ENCODE results near the gene NLRC5.
"Not testable (repeated sequence)": the region's sequence is repeated elsewhere in the genome, so short reads cannot be mapped to it uniquely, and the experiment has no call there.

Gene NLRC5

DNA sequence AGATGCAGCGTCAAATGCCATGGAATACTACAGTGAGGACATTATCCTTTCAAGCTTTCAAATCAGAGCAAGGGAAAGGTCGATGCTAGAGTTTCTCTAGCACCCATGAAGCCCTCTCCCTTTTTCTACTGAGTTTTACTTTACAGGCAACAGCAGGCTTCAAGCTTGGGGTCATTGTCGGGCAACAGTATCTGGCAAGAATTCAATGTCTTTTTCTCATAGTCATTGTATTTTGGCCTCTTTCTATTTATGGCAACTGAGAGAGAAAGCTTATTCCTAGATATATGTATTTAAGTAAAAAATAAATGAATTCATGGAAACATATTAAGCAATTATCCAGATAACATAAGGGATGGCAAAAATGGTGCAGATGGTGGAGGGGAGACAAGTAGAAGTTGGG lies 28.0 kb upstream of the NLRC5 start:
- DNase-seq: no peak

DNA sequence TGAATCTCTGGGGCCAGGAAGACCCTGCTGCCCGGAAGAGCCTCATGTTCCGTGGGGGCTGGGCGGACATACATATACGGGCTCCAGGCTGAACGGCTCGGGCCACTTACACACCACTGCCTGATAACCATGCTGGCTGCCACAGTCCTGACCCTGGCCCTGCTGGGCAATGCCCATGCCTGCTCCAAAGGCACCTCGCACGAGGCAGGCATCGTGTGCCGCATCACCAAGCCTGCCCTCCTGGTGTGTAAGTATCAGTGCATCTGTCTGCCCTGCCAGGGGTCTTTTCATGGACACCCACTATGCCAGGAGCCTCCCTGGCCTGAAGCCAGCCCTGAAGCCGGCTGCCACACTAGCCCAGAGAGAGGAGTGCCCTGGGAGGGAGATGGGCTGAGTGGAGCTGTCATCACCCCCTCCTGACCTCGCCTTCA lies 27.5 kb upstream of the NLRC5 start, which contains the start of gene CETP:
CETP (plus strand) TSS at position 100 of the 431 bp plus-strand sequence; CDS start at position 130, 30 bp downstream.
- no peak for DNase-seq

DNA sequence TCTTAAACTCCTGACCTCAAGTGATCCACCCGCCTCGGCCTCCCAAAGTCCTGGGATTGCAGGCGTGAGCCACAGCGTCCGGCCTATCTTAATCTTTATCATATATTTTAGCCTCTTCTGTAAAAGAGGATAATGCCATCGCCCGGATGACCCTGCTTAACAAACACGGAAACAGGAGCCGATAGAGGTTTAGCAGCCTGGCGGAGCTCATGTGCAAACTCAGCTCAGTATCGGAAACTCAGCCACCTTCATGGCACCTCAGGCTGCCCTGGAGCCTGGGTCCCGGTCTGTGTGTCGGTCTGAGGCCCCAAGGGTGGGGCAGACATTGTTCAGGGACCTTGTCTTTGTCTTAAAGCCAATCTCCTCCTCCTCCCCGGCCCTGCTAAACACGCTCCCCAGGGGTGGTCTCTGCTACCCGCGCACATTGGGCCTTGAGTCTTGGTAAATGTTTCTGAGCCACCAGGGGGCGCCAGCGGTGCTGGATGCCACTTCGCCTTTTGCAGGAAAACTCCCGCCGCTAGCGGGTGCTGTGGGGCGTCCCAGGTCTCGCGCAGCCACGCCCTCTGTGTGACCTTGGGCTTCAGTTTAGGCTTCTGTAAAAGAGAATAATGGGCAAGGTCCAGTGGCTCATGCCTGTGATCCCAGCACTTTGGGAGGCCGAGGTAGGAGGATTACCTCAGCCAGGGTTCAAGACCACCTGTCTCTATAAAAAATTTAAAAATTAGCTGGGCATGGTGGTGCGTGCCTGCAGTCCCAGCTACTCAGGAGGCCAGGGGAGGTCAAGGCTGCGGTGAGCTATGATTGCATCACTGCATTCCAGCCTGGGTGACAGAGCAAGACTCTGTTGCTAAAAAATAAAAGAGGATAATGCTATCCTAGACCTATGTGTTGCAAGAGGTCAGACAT lies 24.9 kb upstream of the NLRC5 start:
- DNase-seq: peak; percentile 91

DNA sequence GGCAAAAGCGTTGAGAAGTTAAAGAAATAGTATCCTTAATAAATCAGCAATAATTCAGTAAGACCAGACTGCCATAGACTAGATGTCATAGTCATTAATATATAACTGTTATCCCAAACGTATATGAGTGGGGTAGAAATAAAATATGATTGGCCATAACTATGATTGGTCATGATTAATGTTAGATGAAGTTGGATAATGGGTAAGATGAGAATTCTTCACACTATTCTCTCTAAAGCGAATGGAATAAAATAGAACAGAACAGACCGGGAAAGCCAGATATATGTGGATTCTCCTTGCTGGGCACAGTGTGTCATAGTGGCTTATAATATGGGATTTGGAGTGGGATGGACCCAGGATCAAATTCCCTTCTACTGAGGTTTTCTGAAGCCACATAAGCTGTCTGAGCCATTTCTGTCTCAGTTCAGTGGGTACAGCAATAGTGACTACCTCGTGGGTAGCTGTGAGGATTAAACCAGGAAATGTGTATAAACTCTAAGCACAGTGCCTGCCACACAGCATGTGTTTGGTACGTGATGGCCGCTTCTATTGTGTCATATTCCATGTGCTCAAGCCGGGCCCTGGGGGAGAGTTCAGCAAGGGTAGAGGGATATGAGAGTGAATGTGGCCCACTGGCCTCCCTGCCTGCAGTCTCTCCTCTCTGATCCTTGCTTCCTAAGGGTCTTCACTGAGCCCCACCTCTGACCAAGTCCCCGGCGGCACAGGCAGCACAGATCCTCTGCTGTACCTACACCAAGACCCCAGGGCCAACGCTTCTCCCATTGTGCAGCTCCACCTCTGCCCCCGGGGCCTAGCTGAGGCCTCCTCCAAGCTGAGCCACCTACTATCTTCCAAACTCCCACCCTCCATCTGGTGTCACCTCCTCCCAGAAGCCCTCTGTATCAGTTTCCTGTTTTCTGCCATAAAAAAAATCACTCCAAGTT lies 23.9 kb upstream of the NLRC5 start:
- DNase-seq: no peak

DNA sequence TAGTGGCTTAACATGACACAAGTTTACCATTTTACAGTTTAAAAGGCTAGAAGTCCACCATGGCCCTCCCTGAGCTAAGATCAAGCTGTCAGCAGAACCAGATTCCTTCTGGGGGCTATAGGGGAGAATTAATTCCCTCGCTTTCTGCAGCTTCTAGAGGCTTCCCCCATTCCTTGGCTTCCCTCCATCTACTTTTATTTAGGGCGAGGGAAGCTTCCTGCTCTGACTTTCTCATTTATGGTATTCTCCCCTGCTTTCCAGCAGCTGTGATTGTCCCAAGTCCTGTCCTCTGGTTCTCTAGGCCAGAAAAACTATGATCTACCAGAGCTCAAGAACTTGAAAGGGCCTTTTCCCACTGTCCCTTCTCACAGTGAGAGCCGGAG lies 23.3 kb upstream of the NLRC5 start:
- no peak for DNase-seq

DNA sequence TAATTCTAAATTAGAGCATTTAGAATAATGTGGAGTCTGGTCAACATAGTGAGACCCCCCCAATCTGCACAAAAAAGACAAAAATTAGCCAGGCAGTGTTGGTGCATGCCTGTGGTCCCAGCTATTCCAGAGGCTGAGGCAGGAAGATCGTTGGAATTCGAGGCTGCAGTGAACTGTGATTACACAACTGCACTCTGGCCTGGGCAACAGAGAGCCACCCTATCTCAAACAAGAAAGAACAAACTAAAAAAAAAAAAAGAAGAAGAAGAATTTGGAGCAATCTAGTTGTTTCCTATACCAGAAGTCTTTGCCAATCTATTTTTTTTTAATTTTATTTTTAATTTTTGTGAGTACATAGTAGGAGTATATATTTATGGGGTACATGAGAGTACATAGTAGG lies 21.6 kb upstream of the NLRC5 start:
- DNase-seq: no peak

DNA sequence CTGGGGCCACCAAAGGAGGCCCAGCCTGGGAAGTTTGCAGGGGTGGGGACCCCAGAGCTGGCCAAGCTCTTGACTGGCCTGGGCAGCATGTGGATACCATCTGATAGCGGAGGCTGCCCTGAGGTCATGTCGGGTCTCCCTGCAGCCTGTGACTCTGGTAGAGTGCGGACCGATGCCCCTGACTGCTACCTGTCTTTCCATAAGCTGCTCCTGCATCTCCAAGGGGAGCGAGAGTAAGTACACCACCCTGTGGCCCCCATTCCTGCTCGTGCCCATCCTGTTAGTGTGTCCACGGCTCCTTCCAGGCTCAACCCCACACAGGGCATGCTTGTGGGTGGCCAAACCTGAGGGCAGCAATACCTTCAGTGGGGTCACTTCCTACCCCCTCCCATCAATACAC lies 19.6 kb upstream of the NLRC5 start:
- no peak for DNase-seq

DNA sequence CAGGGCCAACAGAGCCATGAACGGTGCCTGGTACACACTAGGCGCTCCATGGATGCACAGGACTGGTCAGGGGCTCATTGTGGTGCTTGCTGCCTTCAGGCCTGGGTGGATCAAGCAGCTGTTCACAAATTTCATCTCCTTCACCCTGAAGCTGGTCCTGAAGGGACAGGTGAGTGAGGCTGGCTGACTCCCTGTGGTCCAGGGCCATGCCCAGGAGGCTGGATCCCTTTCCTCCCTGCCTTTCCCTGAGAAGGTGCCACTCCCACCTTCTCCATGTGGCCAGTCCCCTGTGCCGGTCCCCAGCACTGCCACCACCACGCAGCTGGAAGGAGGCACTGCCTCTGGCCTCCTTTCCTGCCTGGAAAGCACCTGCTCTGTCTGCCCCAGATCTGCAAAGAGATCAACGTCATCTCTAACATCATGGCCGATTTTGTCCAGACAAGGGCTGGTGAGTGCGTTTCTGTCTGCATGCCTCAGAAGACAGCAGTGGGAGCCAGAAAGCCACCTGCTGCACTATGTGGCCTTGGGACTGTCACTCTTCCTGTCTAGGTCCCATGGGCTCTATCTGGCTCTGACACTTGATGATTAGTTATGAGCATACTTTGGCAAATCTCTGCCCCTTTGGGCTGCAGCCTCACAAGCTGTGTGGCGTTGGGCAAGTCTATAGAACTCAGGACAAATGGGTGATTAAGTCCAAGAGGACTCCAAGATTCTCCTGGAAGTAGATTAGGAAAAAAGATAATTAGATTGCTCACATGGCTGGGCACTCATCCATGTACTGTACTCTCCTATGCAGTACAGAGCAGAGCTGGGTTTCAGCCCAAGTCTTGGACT lies 18.2 kb upstream of the NLRC5 start:
- DNase-seq: no peak

DNA sequence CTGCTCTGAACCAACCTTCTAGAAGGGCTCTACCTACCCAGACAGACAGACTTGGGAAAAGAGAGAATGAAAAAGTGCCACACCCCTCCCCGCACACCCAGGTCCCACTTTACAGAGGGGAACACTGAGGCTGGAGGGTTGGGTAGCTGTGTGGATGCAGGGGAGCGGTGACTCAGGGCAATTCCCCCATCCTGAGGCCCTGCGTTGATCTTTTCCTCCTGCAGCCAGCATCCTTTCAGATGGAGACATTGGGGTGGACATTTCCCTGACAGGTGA lies 17.7 kb upstream of the NLRC5 start:
- DNase-seq: no peak

DNA sequence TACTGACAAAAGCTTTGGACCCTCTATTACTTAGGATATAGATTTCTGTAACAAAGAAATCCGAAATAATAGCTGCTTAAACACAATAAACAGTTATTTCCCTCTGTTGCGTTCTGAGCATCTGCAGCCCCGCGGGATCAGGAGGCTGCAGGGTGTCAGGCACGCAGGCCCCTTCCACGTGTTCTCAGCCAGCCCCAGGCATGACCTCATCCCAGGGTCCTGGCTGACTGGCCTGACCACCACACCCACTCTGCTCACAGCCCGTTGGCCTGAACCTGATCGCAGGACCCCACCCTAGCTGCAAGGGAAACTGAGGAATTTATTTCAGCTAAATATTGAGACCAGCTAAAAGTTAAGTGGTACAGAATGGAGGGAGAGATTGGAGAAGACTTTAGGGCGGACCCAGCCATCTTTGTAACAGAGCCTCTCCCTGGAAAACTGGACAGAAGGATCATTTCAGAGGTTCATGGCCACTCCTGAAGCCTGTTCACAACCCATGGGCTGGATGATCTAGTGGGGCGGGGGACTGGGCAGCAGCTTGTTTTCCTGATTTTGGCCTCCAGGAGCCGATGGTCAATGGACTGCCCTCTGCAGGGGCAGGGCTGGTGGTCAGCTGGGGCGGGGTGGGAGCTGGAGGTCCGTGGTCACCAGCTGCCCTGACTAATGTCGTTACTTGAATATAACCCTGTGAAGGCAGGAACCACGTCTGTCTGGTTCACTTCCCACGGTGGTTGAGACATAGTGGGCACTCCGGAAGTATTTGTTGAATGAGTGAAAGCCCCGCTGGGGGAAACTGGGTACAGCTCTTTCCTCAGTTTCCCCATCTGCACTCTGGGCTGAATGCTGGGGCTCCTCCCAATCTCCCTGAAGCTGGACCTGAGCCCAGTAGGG lies 16.7 kb upstream of the NLRC5 start:
- DNase-seq: no peak

DNA sequence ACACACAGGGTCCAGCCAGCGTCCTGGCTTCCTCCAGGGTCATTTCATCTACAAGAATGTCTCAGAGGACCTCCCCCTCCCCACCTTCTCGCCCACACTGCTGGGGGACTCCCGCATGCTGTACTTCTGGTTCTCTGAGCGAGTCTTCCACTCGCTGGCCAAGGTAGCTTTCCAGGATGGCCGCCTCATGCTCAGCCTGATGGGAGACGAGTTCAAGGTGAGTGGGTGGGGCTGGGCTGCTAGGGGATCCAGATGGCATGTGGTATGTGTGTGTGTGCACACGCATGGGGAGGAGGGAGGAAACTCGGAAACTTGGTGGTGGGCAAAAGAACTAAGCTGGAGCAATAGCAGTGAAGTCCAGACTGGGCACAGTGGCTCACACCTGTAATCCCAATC lies 16.1 kb upstream of the NLRC5 start:
- DNase-seq: no peak

DNA sequence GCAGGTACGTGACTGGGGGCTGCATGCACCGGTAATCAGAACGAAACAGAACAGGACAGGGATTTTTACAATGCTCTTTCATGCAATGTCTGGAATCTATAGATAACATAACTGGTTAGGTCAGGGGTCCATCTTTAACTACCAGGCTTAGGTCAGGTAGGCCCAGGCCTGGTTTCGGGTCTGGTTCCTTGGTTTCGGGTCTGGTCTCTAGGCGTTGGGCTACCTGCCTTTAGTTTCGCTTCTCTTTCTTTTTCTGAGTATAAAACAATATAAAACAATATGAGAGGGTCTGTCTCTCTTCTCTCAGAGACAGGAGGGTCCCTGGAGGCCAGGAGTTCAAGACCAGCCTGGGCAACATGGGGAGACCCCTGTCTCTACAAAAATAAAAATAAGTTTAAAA lies 15.5 kb upstream of the NLRC5 start:
- not testable (repeated sequence) for DNase-seq

DNA sequence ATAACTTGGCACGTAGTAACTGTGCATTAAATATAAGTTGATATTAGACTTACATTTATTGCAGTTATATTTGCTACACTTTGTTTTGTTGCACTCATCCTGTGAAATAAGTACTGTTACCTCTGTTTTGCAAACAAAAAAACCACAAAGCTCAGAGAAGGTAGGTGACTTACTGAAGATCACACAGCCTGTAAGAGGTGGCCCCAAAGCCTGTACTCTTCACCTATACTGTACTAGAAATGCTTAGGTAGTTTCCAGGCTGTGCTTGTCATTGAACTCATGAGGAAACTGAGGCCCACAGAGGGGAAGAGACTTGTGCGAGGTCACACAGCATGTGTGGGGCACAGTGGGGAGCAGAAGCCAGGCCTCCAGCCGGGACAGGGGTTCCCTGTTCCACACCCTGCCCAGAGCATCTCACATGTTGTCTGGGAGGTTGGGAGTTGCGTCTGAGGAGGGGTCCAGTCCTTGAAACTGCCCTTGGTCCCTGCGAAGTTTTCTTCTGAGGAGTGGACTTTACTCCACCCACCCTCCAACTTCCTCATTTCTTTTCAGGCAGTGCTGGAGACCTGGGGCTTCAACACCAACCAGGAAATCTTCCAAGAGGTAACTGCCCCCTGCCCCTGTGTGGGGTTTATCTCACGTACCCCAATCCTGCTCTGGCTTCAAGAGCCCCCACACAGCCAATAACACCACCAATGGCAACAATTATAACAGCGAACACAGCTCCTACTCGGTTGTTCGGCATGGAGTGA lies 14.6 kb upstream of the NLRC5 start:
- DNase-seq: no peak

DNA sequence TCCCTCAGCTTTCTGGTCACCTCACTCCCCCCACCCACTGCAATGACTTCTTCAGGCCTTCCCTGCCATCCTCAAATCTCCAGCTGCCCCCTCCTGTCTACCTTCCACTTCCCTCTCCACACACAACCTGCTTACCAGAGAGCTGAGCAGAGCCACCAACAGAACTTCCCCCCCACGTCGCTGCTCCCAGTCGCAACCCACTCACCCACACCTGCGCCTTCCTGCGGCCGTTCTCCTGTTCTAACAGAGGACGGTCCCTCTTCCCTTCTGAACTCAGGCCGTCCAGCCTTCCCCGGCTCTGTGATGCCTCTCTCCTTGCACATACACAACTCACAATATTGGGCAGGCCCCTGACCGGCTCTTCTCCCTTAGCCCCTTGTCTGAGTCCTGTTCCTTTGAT lies 13.6 kb upstream of the NLRC5 start:
- DNase-seq: no peak

DNA sequence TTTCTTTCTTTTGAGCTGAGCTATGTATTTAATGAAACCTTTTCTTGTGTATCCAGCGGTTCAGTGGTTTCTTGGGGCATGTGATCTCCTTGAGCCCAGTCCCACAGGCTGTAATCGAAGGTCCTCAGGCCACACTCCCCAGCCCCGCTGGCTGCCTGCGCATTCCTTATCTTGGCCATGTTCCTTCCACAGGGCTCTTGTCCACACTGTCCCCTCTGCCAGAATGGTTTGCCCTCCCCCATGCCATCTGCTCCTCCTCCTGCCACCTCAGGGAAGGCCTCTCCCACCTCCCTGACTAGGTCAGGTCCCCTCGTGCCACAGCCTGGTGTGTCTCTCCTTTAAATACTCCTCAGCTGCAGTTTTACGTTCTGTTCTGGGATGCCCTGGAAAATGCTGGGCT lies 12.1 kb upstream of the NLRC5 start:
- DNase-seq: peak; percentile 66

DNA sequence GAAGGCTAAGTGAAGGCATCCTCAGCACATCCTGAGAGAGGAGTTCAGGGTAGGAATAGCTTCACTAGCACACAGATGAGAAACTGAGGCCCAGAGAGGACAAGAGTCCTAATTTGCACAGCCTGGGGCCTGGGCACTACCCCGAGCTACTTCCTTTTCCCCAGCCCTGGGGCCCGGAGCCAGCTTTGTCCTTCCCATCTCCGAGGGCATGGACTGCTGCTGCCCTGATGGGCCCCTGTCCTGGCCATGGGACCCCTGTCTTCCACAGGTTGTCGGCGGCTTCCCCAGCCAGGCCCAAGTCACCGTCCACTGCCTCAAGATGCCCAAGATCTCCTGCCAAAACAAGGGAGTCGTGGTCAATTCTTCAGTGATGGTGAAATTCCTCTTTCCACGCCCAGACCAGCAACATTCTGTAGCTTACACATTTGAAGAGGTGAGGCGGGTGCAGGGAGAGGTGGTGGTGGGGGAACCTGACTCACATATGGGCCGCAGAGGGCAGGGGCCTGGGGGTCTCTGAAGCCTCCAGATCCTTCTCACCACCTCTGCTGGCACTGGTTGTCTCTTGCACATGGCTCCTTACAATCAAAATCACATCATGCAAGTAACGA lies 11.4 kb upstream of the NLRC5 start:
- no peak for DNase-seq

DNA sequence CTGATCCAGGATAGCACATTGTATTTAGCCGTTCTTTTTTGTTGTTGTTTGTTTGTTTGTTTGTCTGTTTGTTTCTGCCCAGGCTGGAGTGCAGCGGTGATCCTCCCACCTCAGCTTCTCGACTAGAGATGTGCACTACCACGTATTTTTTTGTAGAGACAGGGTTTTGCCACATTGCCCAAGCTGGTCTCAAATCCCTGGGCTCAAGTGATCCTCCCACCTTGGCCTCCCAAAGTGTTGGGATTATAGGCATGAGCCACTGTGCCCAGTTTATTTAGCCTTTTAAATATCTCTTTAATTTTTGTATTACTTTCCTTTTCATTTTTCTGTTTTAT lies 9.2 kb upstream of the NLRC5 start:
- no peak for DNase-seq

DNA sequence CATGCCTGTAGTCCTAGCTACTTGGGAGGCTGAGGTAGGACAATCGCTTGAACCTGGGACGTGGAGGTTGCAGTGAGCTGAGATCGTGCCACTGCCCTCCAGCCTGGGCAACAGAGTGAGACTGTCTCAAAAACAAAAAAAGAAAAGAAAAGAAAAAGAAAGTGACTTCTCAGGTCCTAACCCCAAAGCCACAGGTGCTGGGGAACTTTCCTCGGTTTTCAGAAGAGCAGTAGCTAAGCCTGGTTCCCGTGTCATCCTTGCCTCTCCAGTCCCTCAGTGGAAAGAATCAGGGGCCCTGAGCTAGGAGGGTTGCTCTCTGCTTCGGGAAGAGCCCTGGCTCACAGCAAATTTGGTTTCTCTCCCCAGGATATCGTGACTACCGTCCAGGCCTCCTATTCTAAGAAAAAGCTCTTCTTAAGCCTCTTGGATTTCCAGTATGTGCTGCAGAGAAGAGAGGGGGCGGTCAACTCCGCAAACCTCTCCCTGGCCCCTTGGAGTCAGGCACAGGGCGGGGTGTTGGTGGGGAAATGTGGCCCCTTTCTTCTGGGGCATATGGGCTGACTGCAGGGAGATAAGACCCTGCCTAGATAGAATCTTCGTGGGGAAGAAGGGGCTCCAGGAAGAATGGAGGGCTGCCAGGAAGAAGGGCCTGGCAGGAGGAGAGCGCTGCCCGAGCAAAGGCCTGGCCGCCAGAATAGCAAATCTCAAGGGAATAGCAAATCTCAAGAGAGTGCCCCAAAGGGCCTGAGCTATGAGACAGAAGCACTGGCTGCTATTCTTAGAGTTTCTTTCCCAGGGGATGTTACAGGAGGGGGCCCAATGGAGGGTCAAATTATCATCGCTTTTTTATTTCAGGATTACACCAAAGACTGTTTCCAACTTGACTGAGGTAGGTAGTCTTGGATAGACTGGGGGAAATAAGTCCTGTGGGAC lies 8.3 kb upstream of the NLRC5 start:
- no peak for DNase-seq

DNA sequence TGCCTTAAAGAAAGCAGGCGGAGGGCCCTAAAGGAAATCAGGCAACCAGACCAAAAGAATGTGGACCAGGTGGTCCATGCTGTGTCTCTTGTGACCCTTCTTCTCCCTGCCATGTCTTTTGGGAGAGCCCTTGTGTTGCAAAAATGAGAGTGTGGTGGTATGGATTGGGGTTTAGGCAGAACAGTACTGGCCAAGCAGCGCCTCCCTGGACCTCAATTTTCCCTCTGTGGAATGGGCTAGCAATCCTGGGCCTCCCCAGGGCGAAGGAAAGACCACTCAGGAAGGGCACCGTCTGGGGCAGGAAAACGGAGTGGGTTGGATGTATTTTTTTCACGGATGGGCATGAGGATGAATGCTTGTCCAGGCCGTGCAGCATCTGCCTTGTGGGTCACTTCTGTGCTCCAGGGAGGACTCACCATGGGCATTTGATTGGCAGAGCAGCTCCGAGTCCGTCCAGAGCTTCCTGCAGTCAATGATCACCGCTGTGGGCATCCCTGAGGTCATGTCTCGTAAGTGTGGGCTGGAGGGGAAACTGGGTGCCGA lies 7.6 kb upstream of the NLRC5 start:
- no peak for DNase-seq

DNA sequence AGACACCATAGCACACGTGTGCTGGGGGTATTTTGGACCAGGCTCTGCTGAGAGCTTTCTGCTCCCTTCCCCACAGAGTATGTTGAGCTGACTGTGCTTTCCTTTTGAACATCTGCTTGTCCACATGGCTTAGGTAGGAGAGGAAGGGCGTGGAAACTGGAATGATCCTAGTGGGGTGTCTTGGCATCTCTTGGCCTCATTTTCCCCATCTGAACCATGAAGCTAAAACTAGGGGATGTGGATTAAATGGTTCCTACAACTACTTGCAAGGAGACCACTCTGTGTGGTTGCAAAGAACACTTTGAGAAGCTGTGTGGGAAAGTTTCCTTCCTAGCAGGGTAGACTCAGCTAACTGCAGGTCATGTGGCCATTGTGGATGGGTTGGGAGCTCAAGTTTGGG lies 6.7 kb upstream of the NLRC5 start:
- no peak for DNase-seq

Data from hematopoietic multipotent progenitor cell treated with erythropoietin and hydrocortisone succinate and interleukin-3 and kit ligand, for 8 days (in vitro differentiated cells).